SIG-M5 treated with dmso at 0.1 percent for 504 hours (cell line): ENCODE data around the gene CLCA1.

Experiments used
- DNase-seq: peaks from one replicate; lab custom pipeline; 2025; ENCODE audit not compliant: unreplicated experiment; lab: John Stamatoyannopoulos, UW

The CLCA1 gene

GRCh38 chr1:86542631-86543030, 73.9 kb downstream of the CLCA1 start:
- DNase-seq: no peak

DNA sequence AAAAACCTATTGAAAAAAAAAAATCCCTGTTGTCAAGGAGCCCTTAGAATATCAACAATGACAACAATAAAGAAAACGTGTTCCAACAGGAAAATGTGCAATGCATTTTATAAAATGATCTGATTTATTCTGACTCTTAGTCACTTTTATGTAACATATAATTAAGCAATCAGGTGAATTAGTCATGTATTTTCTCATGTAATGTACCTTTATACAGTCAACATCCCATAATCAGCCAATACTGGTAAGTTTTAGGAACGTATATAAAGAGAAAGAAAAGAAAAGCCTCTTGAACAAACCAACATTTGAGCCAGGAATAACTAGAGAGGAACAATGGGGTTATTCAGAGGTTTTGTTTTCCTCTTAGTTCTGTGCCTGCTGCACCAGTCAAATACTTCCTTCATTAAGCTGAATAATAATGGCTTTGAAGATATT, 78.1 kb downstream of the CLCA1 start, which contains the start of gene CLCA4:
TSS of gene CLCA4 (plus strand) at position 292 of the 435 bp plus-strand sequence. CDS start at position 334, 42 bp downstream.
- no peak for DNase-seq

- no peak for DNase-seq
Observed at GRCh38 chr1:86548839-86549238, 80.1 kb downstream of the CLCA1 start.
